Astrocyte of the spinal cord (primary cell): ENCODE data around the gene HBS1L.
"Not testable (repeated sequence)": the region's sequence is repeated elsewhere in the genome, so short reads cannot be mapped to it uniquely, and the experiment has no call there.

Experiments
- DNase-seq: peaks from one replicate; pipeline ENCODE4 v3.0.0; 2011; ENCODE audit warnings: low read depth, low spot score
- H3K4me3 ChIP-seq: 2 replicates; pipeline ENCODE4 v1.5.1; 2011; ENCODE audit warnings: low read depth, mild to moderate bottlenecking, low read length, moderate library complexity
- in situ Hi-C: cut with HindIII; loops from 2 replicates; pipeline ENCODE4 v1.10.0; 2017; ENCODE audit warnings: low sequenced_read_pairs
- TF ChIP-seq, protein P1 (sequence below): IDR thresholded peaks from 2 replicates; pipeline ENCODE4 v1.5.1; 2012; ENCODE audit warnings: low read depth, mild to moderate bottlenecking, low read length, inconsistent platforms

Gene HBS1L

DNA sequence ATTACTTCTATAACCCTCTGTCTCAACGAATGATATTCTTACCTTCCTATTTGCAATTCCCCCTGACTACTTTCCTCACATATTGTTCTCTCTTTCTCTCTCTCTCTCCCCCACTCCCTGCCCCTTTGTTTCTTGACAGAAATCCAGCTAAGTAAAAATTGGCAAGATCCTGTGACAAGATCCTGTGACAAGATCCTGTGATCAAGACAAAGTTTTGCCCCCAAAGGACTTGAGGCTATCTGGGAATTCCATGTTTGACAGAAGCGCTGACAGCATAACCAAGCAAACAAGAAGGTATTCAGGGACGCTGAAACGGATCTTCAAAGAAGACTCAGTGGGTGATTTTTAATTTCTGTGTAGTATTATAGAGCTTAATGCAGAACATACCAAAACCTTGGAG is 5.5 kb upstream of the HBS1L start:
- TF ChIP-seq, protein P1, sequence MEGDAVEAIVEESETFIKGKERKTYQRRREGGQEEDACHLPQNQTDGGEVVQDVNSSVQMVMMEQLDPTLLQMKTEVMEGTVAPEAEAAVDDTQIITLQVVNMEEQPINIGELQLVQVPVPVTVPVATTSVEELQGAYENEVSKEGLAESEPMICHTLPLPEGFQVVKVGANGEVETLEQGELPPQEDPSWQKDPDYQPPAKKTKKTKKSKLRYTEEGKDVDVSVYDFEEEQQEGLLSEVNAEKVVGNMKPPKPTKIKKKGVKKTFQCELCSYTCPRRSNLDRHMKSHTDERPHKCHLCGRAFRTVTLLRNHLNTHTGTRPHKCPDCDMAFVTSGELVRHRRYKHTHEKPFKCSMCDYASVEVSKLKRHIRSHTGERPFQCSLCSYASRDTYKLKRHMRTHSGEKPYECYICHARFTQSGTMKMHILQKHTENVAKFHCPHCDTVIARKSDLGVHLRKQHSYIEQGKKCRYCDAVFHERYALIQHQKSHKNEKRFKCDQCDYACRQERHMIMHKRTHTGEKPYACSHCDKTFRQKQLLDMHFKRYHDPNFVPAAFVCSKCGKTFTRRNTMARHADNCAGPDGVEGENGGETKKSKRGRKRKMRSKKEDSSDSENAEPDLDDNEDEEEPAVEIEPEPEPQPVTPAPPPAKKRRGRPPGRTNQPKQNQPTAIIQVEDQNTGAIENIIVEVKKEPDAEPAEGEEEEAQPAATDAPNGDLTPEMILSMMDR, result no peak
- DNase-seq, result no peak
- in situ Hi-C loops, result no loop called here
- H3K4me3 ChIP-seq, result no peak overlapping the region

DNA sequence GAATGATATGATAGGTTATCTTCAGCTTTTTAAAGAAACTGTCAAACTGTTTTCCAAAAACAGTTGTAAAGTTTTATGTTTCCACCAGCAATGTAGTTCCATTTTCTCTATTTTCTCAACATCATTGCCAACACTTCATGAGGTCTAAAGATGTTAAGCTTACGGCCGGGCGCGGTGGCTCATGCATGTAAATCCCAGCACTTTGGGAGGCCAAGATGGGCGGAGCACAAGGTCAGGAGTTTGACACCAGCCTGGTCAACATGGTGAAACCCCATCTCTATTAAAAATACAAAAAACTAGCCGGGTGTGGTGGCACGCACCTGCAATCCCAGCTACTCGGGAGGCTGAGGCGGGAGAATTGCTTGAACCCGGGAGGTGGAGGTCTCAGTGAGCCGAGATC is 3.7 kb upstream of the HBS1L start:
- H3K4me3 ChIP-seq, in situ Hi-C loops, DNase-seq: not testable (repeated sequence)

DNA sequence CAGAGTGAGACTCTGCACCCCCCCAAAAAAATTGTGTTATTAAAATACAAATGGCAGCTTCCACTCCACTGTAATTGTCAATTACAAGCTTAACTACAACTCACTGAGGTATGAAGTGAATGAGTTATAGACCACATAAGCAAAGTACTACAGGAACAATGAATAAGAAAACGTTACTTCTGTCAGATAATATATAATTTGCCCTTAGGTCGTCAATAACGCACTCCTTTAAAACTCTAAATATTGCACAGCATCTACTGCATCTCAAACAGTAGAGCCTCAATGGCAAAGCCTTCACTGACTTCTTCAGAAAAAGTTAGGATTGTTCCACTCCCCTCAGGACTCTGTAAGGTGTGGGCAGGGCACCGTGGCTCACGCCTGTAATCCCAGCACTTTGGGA is 2.0 kb upstream of the HBS1L start:
- H3K4me3 ChIP-seq, result no peak overlapping the region
- no peak for DNase-seq
- in situ Hi-C loops, result no loop called here
- TF ChIP-seq, protein P1, result no peak

DNA sequence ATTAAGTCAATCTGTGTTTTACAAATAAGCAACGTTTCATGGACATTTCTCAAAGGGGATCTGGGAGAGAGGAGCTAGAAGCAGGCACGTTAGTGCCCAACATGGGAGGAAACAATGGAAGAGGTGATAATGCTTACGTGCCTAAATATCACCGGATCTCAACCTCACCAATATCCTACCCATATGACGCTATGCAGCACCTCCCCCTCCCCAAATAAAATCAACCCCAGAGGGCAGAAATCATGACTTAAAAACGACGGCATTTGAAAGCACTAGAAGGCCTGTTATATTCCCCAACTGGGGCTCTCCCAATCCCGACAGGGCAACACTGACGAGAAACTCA is 425 bp downstream of the HBS1L start:
- in situ Hi-C loops, result no loop called here
- DNase-seq, result no peak
- H3K4me3 ChIP-seq, result peak overlapping the region; percentile 97
- TF ChIP-seq, protein P1, result no peak

DNA sequence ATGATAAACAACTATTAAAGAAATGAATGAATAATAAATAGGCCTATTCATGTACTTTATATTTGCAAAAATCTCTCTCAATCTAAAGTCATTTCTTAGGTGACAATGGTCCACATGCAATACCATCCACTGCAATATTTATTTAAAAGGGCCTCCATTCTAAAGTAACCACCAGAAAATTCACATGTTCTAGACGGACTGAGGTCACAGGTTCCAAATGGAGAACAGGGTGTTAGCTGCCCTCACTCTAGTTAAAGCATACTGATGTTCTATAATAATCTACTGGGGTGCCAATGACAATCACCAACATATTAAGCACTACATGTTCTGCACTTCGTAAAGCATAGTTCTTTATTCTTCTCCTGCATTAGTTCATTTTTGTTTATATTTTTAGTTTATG is 1.2 kb downstream of the HBS1L start:
- in situ Hi-C loops, result no loop called here
- DNase-seq, result no peak
- H3K4me3 ChIP-seq, result peak overlapping the region; percentile 97
- TF ChIP-seq, protein P1, result no peak

DNA sequence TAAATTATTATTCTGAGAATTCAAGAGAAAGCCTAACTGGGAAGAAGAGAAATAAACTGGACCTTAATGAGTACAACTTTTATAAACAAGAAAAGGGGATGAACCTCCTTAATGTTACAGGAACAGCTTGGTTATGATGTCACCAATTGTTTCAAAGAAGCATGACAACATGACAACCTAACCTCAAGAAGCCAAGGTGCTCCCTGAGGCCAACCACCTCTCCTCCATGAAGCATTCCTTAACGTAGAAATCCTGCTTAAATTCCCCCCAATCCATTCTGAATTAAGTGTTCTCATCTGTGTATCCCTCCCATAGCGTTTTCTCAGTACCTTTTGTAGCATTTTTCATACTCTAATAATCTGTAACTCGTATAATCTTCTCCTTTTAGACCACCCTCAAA is 1.7 kb downstream of the HBS1L start:
- TF ChIP-seq, protein P1, result no peak
- no peak overlapping the region for H3K4me3 ChIP-seq
- in situ Hi-C loops, result no loop called here

DNA sequence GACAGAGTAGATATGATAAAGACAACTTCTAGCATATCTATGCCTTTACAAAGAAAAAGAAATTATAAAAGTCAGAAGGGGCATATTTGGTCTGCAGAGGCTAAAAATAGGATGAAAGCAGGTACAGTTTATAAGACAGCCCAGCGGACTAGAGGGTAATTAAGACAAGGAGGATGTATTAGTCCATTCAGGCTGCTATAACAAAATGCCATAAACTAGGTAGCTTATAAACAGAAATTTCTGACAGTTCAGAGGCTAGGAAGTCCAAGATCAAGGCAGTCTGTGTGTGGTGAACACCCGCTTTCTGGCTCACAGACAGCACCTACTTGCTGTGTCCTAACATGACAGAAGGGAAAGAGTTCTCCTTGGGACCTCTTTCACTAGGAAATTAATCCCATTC is 5.7 kb downstream of the HBS1L start:
- DNase-seq, result no peak
- H3K4me3 ChIP-seq, result no peak overlapping the region
- in situ Hi-C loops, result no loop called here
- TF ChIP-seq, protein P1, result no peak

More for the DNA sequence above, 1.7 kb downstream of the HBS1L start:
- no peak for DNase-seq
